Activated naive CD4-positive, alpha-beta T cell treated with anti-CD3 and anti-CD28 coated beads for 36 hours (primary cell): ENCODE data around the gene M1AP. TPM values are rescaled to one million over a fixed set of nuclear protein-coding genes. Genes with fewer than 3 reads are reported as not detected.

Experiments
- CTCF ChIA-PET: fragments of 350-600 bp; sonication (Branson Sonifier 250); formaldehyde crosslinking; loops from one replicate; lab custom pipeline; 2021; ENCODE audit warnings: antibody characterized with exemption; lab: Charles Lee
- DNase-seq: peaks from one replicate; pipeline ENCODE4 v3.0.0-alpha.2; 2020
- H3K27ac Mint-ChIP-seq: one replicate; pipeline ENCODE4 v1.8.0; 2021; ENCODE audit warnings: mild to moderate bottlenecking, mixed read lengths
- H3K27me3 Mint-ChIP-seq: one replicate; pipeline ENCODE4 v1.8.0; 2021; ENCODE audit warnings: low read depth, mixed read lengths
- H3K36me3 Mint-ChIP-seq: one replicate; pipeline ENCODE4 v1.8.0; 2021; ENCODE audit warnings: low read depth, mixed read lengths
- H3K4me1 Mint-ChIP-seq: one replicate; pipeline ENCODE4 v1.8.0; 2021; ENCODE audit warnings: low read depth, mixed read lengths
- H3K4me3 Mint-ChIP-seq: one replicate; pipeline ENCODE4 v1.8.0; 2021; ENCODE audit warnings: mild to moderate bottlenecking, moderate library complexity, mixed read lengths
- H3K9me3 Mint-ChIP-seq: one replicate; pipeline ENCODE4 v1.8.0; 2021; ENCODE audit warnings: mixed read lengths
- intact Hi-C: fragments of 100-400 bp; cut with micrococcal nuclease; formaldehyde crosslinking; loops from one replicate; pipeline ENCODE4 v1.15.1; 2023
- total RNA-seq, 2 experiments: library from RNA; stranded (reverse); gene quantifications; one replicate each; pipeline ENCODE4 v1.2.3, GENCODE V29; 2021

The M1AP gene
- total RNA-seq, 2 experiments from 2014 or later, result 0.10 TPM; not detected in 1

DNA sequence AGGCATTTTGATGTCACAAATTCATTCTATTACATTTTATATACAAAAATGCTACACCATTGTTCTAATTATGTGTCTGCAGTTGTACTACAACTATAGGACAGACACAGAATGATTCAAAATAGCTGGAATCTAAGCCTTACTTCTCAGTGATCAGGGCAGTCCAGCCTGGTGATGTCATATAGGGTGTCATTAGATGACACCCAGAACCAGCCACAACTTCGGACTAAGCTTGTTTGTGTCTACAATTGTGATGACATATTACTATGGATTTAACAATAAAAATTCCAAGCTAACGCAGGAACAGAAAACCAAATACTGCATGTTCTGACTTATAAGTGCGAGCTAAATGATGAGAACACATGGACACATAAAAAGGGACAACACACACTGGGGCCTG is 31.0 kb downstream of the M1AP start:
- peaks cover 17% of the 10 kb centered on the region for H3K27me3 Mint-ChIP-seq
- no peaks in the 10 kb centered on the region for H3K4me1 Mint-ChIP-seq
- H3K27ac Mint-ChIP-seq, result no peak overlapping the region
- no peak for DNase-seq
- CTCF ChIA-PET, result interaction anchor here (1.3 kb wide), 1 partner anchor 11 kb away, joined by 3 read pairs; no protein-coding TSS in a partner anchor
- intact Hi-C loops, result no loop called here
- no peaks in the 10 kb centered on the region for H3K9me3 Mint-ChIP-seq
- no peak overlapping the region for H3K4me3 Mint-ChIP-seq
- no peaks in the 10 kb centered on the region for H3K36me3 Mint-ChIP-seq

DNA sequence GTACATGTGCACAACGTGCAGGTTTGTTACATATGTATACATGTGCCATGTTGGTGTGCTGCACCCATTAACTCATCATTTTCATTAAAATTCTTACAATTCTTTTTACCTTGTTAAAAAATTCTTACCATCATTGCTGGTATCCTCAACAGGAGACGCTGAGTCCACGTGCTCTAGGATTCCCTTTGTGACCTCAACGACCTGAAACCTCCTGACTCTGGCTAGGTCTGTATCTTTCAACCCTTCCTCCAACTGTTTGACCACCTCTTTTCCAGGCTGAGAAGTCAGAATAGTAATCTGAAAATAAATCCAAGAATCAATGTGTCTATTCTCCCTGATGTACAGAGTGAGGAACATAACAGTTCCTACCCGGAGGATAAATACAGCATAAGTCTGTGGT is 41.2 kb downstream of the M1AP start:
- H3K27ac Mint-ChIP-seq, result no peak overlapping the region
- peaks cover 25% of the 10 kb centered on the region for H3K27me3 Mint-ChIP-seq
- no peak overlapping the region for H3K4me3 Mint-ChIP-seq
- H3K36me3 Mint-ChIP-seq, result no peaks in the 10 kb centered on the region
- no peak for DNase-seq
- no peaks in the 10 kb centered on the region for H3K4me1 Mint-ChIP-seq
- CTCF ChIA-PET, result no interaction called here
- no peaks in the 10 kb centered on the region for H3K9me3 Mint-ChIP-seq
- intact Hi-C loops, result no loop called here

DNA sequence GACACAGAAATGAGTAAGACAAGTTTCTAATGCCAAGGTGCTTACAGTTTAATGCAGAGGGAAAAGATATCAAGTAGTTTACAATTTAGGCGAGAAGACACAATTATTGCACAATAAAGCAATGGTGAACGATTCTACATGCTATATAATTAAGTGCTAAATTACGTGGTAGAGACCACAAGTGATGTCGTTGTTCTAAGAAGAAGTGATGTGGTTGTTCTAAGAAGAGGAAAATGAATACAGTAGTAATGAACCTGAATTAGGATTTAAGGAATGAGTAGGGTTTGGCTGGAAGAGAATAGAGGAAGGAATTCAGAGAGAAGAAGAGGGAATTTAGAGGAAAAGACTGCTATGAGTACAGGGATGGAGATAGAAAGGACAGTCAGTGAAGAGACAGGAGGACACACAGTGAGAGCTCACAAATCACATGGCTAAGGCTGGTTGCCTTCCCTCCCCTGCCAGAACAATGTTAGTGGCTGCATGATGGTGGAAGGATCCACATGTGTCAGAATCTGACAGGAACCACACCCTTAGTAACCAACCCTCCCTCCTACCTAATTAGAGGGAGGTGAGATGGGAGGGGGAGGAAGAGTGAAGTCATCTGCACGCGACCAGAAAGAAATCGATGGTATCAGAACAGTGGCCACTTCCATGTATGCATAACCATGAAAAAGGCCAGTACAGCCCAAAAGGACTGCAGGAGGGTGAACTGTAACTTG is 44.7 kb downstream of the M1AP start:
- no peak overlapping the region for H3K27ac Mint-ChIP-seq
- CTCF ChIA-PET, result no interaction called here
- H3K4me3 Mint-ChIP-seq, result no peak overlapping the region
- H3K4me1 Mint-ChIP-seq, result no peaks in the 10 kb centered on the region
- H3K27me3 Mint-ChIP-seq, result peaks cover 23% of the 10 kb centered on the region
- intact Hi-C loops, result no loop called here
- no peaks in the 10 kb centered on the region for H3K9me3 Mint-ChIP-seq
- H3K36me3 Mint-ChIP-seq, result no peaks in the 10 kb centered on the region
- DNase-seq, result no peak

DNA sequence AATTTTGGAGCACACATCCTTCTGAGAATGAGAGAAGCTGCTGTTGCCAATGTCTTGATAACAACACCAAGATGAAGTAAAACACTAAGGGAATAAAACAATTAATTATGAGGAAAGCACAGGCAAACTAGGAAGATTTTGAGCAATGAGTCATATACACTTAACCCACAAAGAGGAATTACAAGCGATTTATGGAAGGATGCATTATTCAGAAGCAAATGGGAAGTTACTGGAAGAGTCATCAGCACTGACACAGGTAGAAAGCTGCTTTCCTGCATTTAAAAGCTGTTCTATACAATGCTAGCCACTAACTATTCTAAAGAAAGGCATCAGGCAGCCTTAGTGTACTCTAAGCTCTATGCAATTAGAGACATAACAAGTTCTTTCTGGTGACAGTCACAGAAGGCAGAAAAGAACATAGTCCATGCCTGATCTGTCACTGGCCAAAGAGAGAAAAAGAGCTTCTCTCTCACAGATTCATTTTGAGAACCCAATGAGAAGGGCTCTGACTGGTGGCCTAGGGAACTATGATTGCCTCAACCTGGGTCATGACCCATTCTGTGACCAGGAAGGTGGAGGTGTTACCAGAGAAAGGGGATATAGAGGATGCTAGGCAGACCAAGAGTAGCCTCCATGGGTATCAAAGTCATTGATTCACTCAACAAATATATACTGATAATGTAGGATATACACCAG is 45.4 kb downstream of the M1AP start:
- Mint-ChIP-seq H3K27me3 (peaks cover 18% of the 10 kb centered on the region), H3K9me3 (no peaks in the 10 kb centered on the region), H3K36me3 (no peaks in the 10 kb centered on the region), H3K27ac (no peak overlapping the region), H3K4me3 (no peak overlapping the region), H3K4me1 (no peaks in the 10 kb centered on the region)
- CTCF ChIA-PET, result interaction anchor here (2.0 kb wide), 1 partner anchor 14 kb away, joined by 10 read pairs; no protein-coding TSS in a partner anchor
- DNase-seq, result no peak
- intact Hi-C loops, result no loop called here

DNA sequence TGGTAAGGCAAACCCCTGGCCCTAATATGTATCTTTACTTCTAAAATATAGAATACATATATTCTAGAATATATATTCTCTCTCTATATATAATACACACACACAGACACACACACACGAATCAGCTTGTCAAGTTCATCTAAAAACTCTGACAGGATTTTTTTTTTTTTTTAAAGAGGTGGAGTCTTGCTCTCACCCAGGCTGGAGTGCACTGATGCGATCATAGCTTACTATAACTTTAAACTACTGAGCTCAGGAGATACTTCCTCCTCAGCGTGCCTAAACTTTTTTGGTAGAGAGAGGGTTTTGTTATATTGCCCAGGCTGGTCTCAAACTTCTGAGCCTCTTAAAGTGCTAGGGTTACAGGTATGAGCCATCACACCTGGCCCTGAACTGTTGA is 48.5 kb downstream of the M1AP start:
- DNase-seq, result no peak
- no peaks in the 10 kb centered on the region for H3K9me3 Mint-ChIP-seq
- intact Hi-C loops, result no loop called here
- H3K4me1 Mint-ChIP-seq, result no peaks in the 10 kb centered on the region
- peaks cover 22% of the 10 kb centered on the region for H3K27me3 Mint-ChIP-seq
- H3K27ac Mint-ChIP-seq, result no peak overlapping the region
- no peak overlapping the region for H3K4me3 Mint-ChIP-seq
- CTCF ChIA-PET, result interaction anchor here (0.6 kb wide), 1 partner anchor 754 kb away, joined by 3 read pairs; no protein-coding TSS in a partner anchor
- no peaks in the 10 kb centered on the region for H3K36me3 Mint-ChIP-seq

DNA sequence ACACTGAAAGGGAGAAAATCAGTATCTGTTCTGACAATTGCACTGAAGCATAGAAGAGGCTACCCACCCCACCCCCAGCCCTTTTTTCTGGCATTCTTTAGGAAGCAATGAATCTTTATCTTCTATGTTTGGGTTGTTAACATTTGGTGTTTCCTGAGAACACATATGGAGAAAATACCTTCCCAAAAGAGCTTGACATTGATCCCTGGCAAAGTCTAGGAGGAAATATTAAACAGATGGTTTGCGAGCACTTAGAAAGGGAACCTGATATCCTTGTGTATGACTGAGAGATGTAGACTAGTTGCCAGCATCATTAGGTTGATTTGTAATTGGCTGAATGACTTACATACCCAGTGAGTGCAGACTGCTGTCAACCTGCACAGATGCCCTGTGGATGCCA is 50.7 kb downstream of the M1AP start:
- Mint-ChIP-seq H3K36me3 (no peaks in the 10 kb centered on the region), H3K4me3 (no peak overlapping the region), H3K27me3 (peaks cover 21% of the 10 kb centered on the region), H3K9me3 (no peaks in the 10 kb centered on the region), H3K4me1 (peaks cover 3% of the 10 kb centered on the region), H3K27ac (no peak overlapping the region)
- intact Hi-C loops, result no loop called here
- CTCF ChIA-PET, result interaction anchor here (1.5 kb wide), 1 partner anchor 11 kb away, joined by 6 read pairs; no protein-coding TSS in a partner anchor
- no peak for DNase-seq

DNA sequence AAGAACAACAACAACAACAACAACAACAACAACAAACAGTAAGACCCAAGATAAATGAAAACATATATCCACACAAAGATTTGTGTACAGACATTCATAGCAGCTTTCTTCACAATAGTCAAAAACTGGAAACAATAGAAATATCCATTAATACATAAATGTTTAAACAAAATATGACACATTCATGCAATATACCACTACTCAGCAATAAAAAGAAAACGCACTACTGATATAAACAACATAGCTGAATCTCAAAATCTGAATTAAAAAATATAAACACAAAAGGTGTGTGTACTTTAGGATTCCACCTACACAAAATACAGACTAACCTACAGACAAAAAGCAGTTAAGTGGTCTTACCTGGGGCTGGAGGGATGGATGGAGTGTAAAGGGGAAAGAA is 51.5 kb downstream of the M1AP start:
- CTCF ChIA-PET, result no interaction called here
- no peaks in the 10 kb centered on the region for H3K9me3 Mint-ChIP-seq
- H3K27ac Mint-ChIP-seq, result no peak overlapping the region
- no peaks in the 10 kb centered on the region for H3K36me3 Mint-ChIP-seq
- intact Hi-C loops, result no loop called here
- peaks cover 3% of the 10 kb centered on the region for H3K4me1 Mint-ChIP-seq
- no peak overlapping the region for H3K4me3 Mint-ChIP-seq
- H3K27me3 Mint-ChIP-seq, result peaks cover 24% of the 10 kb centered on the region
- no peak for DNase-seq

DNA sequence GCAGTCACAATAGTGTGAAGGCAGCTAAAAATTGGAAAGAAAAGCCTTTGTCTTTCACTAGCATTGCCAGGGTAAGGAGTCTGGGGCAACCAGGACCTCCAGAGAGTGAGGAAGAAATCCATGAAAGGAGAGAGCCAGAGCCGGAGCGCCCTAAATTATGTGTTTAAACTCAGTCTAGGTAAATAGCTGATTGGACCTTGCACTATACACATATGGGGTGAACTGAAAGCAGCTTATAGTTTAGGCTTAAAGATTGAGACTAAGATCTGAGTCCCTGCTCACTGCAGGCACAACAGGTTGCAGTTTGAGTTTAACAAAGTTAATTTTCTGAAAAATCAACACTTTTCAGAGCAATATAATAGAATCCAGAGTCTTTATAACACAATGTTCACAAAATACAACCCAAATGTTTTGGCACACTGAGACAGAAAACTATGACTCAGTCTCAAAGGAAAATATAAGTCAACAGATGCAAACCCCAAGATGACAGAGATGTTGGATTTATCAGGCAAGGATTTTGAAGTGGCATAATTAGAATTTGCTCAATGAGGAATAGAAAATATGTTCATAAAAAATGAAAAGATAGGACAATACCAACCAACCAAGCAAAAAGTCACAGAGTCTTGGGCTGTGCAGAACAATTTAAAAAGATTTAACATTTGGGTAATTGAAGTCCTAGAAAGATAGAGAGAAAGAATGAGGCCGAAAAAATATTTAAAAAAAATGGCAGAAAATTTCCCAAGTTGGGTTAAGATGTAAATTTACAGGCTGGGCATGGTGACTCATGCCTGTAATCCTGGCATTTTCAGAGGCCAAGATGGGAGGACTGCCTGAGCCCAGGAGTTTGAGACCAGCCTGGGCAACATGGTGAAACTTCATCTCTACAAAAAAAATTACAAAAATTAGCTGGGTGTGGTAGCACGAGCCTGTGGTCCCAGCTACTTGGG is 54.0 kb downstream of the M1AP start:
- no peak for DNase-seq
- no peak overlapping the region for H3K27ac Mint-ChIP-seq
- H3K36me3 Mint-ChIP-seq, result no peaks in the 10 kb centered on the region
- peaks cover 3% of the 10 kb centered on the region for H3K4me1 Mint-ChIP-seq
- H3K9me3 Mint-ChIP-seq, result no peaks in the 10 kb centered on the region
- no peak overlapping the region for H3K4me3 Mint-ChIP-seq
- CTCF ChIA-PET, result interaction anchor here (0.7 to 1.0 kb wide), 3 partner anchors 9 to 111 kb away, joined by 3 to 4 read pairs (median 4); partner anchors contain the start of genes CCDC142 and TTC31
- intact Hi-C loops, result no loop called here
- peaks cover 22% of the 10 kb centered on the region for H3K27me3 Mint-ChIP-seq

DNA sequence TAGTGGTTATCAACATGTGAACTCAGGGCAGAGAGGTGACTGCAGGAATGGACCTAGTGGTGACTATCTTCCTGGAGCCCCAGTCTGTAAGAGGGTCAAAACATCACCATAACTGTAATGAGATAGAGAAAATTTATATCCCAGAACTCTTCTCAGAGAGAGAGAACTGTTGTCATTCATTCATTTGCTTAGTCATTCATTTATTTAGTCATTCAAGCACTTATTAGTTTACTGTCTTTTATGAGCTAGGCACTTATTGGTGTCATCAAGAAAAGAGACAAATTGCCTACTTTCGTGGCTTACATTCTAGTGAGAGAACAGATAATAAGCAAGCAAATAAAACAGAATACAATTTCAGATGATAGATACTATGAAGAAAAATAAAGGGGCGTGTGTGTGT is 59.5 kb downstream of the M1AP start:
- no peak for DNase-seq
- Mint-ChIP-seq H3K27ac (no peak overlapping the region), H3K36me3 (no peaks in the 10 kb centered on the region), H3K4me3 (no peak overlapping the region), H3K4me1 (peaks cover 23% of the 10 kb centered on the region), H3K27me3 (peaks cover 9% of the 10 kb centered on the region), H3K9me3 (no peaks in the 10 kb centered on the region)
- intact Hi-C loops, result loop anchor here (5.0 kb wide), 3 partner anchors 196 to 289 kb away; no protein-coding TSS in a partner anchor
- CTCF ChIA-PET, result interaction anchor here (0.6 to 8.6 kb wide), 27 partner anchors 9 to 339 kb away, joined by 3 to 144 read pairs (median 6); partner anchors contain the start of genes AUP1, CCDC142, DQX1 and HTRA2

DNA sequence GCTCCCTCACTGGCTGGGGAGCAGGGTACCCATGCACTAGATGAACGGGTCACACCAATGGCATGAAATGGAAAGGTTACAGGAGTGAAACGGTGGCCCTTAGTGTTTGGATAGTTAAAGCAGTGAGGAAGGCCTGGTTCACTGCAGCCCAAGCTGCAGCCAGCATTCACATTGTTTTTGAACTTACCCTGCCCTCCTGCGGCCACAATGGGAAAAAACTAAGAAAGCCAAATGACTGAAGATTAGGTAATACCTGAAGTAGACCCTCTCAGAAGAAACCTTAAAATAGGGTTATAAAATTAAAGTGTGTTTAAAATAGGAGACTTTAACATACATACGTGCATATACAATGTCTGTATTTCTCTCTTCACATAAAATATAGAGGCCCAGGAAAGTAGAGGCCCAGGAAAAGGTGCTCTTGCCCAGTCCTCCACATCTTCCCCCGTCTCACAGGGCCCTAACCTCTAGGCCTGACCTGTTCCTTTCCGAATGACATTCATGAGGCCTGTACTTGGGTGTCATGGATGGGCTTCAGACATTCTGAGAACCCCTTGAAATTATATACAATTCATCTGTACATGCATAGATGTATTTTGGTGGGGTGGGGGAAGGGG is 60.4 kb downstream of the M1AP start:
- intact Hi-C loops, result loop anchor here (1.0 to 5.0 kb wide), 9 partner anchors 33 to 337 kb away; partner anchors contain the start of genes AUP1, DOK1, HTRA2 and TTC31
- Mint-ChIP-seq H3K9me3 (no peaks in the 10 kb centered on the region), H3K36me3 (no peaks in the 10 kb centered on the region), H3K4me3 (no peak overlapping the region), H3K4me1 (peaks cover 28% of the 10 kb centered on the region), H3K27ac (no peak overlapping the region), H3K27me3 (peaks cover 9% of the 10 kb centered on the region)
- DNase-seq, result peak; percentile 79
- CTCF ChIA-PET, result interaction anchor here (0.6 to 8.6 kb wide), 38 partner anchors 8 to 338 kb away, joined by 3 to 144 read pairs (median 5); partner anchors contain the start of genes AUP1, CCDC142, DQX1 and HTRA2

DNA sequence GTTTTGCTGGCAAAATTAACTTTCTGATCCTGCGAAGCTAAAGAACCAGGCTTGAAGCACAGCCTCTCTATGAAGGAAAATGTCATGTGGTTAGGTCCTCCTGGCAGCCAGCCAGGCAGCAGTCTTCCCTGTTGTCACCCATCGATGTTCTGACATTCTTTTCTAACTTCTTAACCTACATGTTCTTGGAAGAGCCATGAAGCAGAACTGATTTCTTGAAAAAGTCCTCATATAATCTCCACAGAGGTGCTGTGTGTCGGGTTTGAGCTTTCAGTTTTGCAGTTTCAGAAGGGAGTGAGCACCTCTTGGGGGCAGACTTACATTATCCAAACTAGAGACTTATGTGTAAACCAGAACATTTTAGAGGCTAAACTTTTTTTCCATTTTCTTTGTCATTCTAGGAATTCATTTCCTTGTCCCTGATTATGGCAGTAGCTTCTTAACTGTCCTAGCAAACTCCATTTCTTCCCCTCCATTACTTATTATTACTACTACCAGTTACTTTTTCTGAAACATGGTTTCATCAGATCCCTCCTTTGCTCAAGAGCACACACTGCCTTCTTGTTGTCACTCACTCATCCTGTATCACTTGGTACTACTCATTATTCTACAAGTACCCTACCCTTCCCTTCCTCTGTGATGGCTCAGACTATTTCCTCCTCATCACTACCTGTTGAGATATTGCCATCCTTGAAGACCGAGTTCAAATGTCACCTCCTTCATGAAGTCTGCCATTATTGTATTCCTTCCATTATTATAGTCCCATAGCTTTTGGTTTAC is 62.5 kb downstream of the M1AP start:
- peaks cover 2% of the 10 kb centered on the region for H3K27me3 Mint-ChIP-seq
- H3K36me3 Mint-ChIP-seq, result no peaks in the 10 kb centered on the region
- H3K4me3 Mint-ChIP-seq, result peak overlapping the region; percentile 52
- CTCF ChIA-PET, result interaction anchor here (0.6 to 8.6 kb wide), 26 partner anchors 8 to 335 kb away, joined by 3 to 144 read pairs (median 6); partner anchors contain the start of genes AUP1, CCDC142, HTRA2 and LBX2
- H3K9me3 Mint-ChIP-seq, result no peaks in the 10 kb centered on the region
- peak; percentile 42 for DNase-seq
- peak overlapping the region; percentile 63 for H3K27ac Mint-ChIP-seq
- H3K4me1 Mint-ChIP-seq, result peaks cover 28% of the 10 kb centered on the region
- intact Hi-C loops, result loop anchor here (1.0 to 5.0 kb wide), 4 partner anchors 19 to 292 kb away; no protein-coding TSS in a partner anchor
